Ovary (tissue), 9 donors: ENCODE measurements around the gene BRINP3. TPM values are rescaled to one million over a fixed set of nuclear protein-coding genes. Genes with fewer than 3 reads are reported as not detected.

ENCODE experiments used
- DNase-seq, 5 donors: peaks; one replicate each; pipeline ENCODE4 v3.0.0-alpha.2; 2019 to 2020
- H3K27ac ChIP-seq, 2 donors: fragments of 200-600 bp; one replicate each; pipeline versions ENCODE4 v1.5.1 to v1.8.0; 2019 to 2022
- H3K27me3 ChIP-seq: fragments of 200-600 bp; one replicate; pipeline ENCODE4 v1.8.0; 2022
- H3K36me3 ChIP-seq: fragments of 200-600 bp; sonication (generic); one replicate; pipeline ENCODE4 v1.5.1; 2019
- H3K4me1 ChIP-seq: one replicate; pipeline ENCODE4 v1.8.1; 2013; ENCODE audit warnings: mild to moderate bottlenecking, moderate library complexity; ENCODE audit not compliant: insufficient read depth
- H3K4me3 ChIP-seq: fragments of 200-600 bp; sonication (generic); one replicate; pipeline ENCODE4 v1.5.1; 2017
- H3K9me3 ChIP-seq, 2 donors: fragments of 200-600 bp in 1 of 2; sonication (generic) in 1 of 2; one replicate each; pipeline versions ENCODE4 v1.5.1 to v1.8.1; 2013 to 2019; ENCODE audit warnings: mild to moderate bottlenecking in 1 of 2, moderate library complexity in 1 of 2
- CTCF ChIP-seq, 3 donors: fragments of 450-650 bp in 2 of 3; fragments of 200-600 bp in 1 of 3; IDR thresholded peaks; one replicate each; pipeline versions ENCODE4 v1.5.1 to v1.8.0; 2016 to 2022; ENCODE audit warnings: antibody characterized with exemption in 3 of 3, mild to moderate bottlenecking in 1 of 3
- EP300 ChIP-seq: sonication (generic); formaldehyde crosslinking; IDR thresholded peaks from one replicate; pipeline ENCODE4 v1.6.1; 2017; ENCODE audit warnings: antibody characterized with exemption
- POLR2A ChIP-seq: fragments of 450-650 bp; IDR thresholded peaks from one replicate; pipeline ENCODE4 v1.6.1; 2017; ENCODE audit warnings: antibody characterized with exemption, mild to moderate bottlenecking, moderate library complexity
- WGBS, 3 donors: extraction: QIAGEN DNeasy Blood & Tissue Kit in 1 of 3; methylation state at CpG; one replicate each; pipeline versions ENCODE4 v1.1.5 to v1.1.7; 2013 to 2017; 5-methylcytosine and 5-hydroxymethylcytosine counted together
- intact Hi-C, 4 donors: fragments of 100-400 bp; cut with DNase I; formaldehyde crosslinking; loops; one replicate each; pipeline versions ENCODE4 v1.11.0 to v1.15.1; 2022 to 2023
- polyA plus RNA-seq, 2 donors: library from polyadenylated mRNA; stranded (reverse); fragments of 200-250 nt in 1 of 2; fragments of 350-450 nt in 1 of 2; fragmentation: Illumina TruSeq in 1 of 2; extraction: RNeasy Lipid Tissue Mini Kit (QIAGEN cat#74804) in 1 of 2; gene quantifications; one replicate each; pipeline ENCODE4 v1.2.3, GENCODE V29; 2013 to 2014
- total RNA-seq, 7 donors: library from RNA; depleted of rRNA in 2 of 7; stranded (reverse); fragments of >200 nt in 2 of 7; fragmentation: NEBNext Ultra II Directional in 3 of 7; extraction: Animal tissue kit (Norgen Biotek cat#: 25700) in 3 of 7; gene quantifications; one replicate each; pipeline versions ENCODE4 v1.1.0 to v1.2.4, GENCODE V29; 2016 to 2023
- donor health status: DM: no; HTN: no; CAD: no; lungs with moderate emphysema.
- donor health status: DM: no; HTN: no; CAD: no.
- donor health status: Bipolar disorder and iron deficiency.
- donor health status: DM: yes; HTN: yes; CAD: no.
- donor health status: DM: no; HTN: no; CAD: no.
- donor health status: DM: yes; HTN: yes; CAD: no.

Gene BRINP3
- total and polyA plus RNA-seq, 9 donors = 0.08 to 0.52 (median 0.23) TPM; not detected in 5

- TF ChIP-seq EP300 = no peak
- no peak for TF ChIP-seq CTCF (IDR thresholded peaks at IDR 0.05)
- no peak for TF ChIP-seq POLR2A
Measured at GRCh38 chr1:190212450-190212849, 265.2 kb downstream of the BRINP3 start.

GRCh38 chr1:190207733-190208132 lies 269.9 kb downstream of the BRINP3 start:
- H3K4me1 ChIP-seq = no peaks in the 10 kb centered on the region
- no peak for DNase-seq
- intact Hi-C loops = no loop called here
- no peak overlapping the region for H3K4me3 ChIP-seq
- H3K36me3 ChIP-seq = no peaks in the 10 kb centered on the region
- TF ChIP-seq POLR2A = no peak
- no peak for TF ChIP-seq CTCF (IDR thresholded peaks at IDR 0.05)
- H3K27ac ChIP-seq = no peak overlapping the region
- no peaks in the 10 kb centered on the region for H3K9me3 ChIP-seq
- WGBS, 3 donors = 87 to 95% (median 93%) methylated on average over 4 of the region's 4 CpGs
- H3K27me3 ChIP-seq = no peaks in the 10 kb centered on the region

More at GRCh38 chr1:190212450-190212849, 265.2 kb downstream of the BRINP3 start:
- WGBS, 3 donors = 82 to 88% (median 83%) methylated on average over 3 of the region's 3 CpGs
- Histone ChIP-seq H3K4me1 (no peaks in the 10 kb centered on the region), H3K4me3 (no peak overlapping the region), H3K27me3 (no peaks in the 10 kb centered on the region), H3K27ac (no peak overlapping the region), H3K9me3 (no peaks in the 10 kb centered on the region), H3K36me3 (no peaks in the 10 kb centered on the region)
- DNase-seq = no peak
- intact Hi-C loops = no loop called here

- 38 to 47% (median 43%) methylated on average over 2 of the region's 2 CpGs for WGBS, 3 donors
- intact Hi-C loops = no loop called here
- no peaks in the 10 kb centered on the region for H3K9me3 ChIP-seq
- DNase-seq = no peak
- TF ChIP-seq EP300 (no peak), CTCF (IDR thresholded peaks at IDR 0.05) (no peak), POLR2A (no peak)
- no peak overlapping the region for H3K27ac ChIP-seq
- no peaks in the 10 kb centered on the region for H3K27me3 ChIP-seq
- H3K4me3 ChIP-seq = no peak overlapping the region
- no peaks in the 10 kb centered on the region for H3K4me1 ChIP-seq
- no peaks in the 10 kb centered on the region for H3K36me3 ChIP-seq
Measured at GRCh38 chr1:190205713-190206112, 272.0 kb downstream of the BRINP3 start.

GRCh38 chr1:190196020-190196419 lies 281.6 kb downstream of the BRINP3 start:
- Histone ChIP-seq H3K4me1 (no peaks in the 10 kb centered on the region), H3K27ac (no peak overlapping the region), H3K9me3 (no peaks in the 10 kb centered on the region), H3K4me3 (no peak overlapping the region), H3K36me3 (no peaks in the 10 kb centered on the region), H3K27me3 (no peaks in the 10 kb centered on the region)
- DNase-seq = no peak
- TF ChIP-seq EP300 = no peak
- no peak for TF ChIP-seq CTCF (IDR thresholded peaks at IDR 0.05)
- no peak for TF ChIP-seq POLR2A
- intact Hi-C loops = no loop called here
